NCI-H1436 (cell line): ENCODE measurements around the gene PHLDA2.

ENCODE experiments used
- DNase-seq: peaks from one replicate; lab custom pipeline; 2025; lab: John Stamatoyannopoulos, UW

Gene PHLDA2

DNA sequence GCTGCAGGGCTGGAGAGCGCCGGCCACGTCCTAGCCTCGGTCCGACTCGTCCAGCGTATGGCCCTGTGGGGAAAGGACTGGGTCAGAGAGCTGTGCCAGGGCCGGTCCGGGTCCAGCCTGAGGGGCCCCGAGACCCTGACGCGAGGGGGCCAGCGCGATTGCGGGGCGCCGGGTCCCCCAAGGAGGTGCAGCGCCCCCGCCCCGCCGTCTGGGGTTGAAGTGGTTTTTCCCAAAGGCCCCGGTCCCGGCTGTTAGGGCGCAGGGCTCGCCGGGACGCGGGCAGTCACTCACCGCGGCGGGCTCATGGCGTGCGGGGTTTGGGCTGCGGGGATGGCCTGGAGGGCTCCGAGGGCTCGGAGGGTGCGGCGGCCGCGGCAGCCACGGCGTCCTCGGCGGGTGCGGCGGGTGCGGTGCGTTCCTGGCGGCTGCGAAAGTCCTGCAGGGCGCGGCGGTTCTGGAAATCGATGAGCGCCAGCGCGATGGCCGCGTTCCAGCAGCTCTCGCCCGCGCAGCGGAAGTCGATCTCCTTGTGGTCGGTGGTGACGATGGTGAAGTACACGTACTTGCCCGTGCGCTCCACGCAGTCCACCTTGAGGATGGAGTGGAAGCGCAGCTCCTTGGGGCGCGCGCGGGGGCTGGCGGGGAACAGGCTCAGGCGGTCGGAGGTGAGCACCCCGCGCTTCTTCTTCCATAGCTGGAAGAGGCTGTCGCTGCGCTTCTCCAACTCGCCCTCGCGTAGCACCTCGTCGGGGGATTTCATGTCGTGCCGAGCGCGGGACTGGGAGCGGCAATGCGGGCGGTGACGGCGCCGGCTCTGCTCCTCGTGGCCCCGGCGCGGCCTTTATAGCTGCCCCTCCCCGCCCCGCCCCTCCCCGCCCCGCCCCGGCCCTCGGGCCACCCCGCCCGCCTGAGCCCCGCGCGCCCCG is at the start of gene PHLDA2:
Gene PHLDA2 (minus strand): TSS at position 816 of the 926 bp plus-strand sequence. CDS start 56 bp downstream, at position 760.
- DNase-seq, result no peak

- no peak for DNase-seq
Measured at GRCh38 chr11:2977113-2977512, 47.9 kb upstream of the PHLDA2 start.

DNA sequence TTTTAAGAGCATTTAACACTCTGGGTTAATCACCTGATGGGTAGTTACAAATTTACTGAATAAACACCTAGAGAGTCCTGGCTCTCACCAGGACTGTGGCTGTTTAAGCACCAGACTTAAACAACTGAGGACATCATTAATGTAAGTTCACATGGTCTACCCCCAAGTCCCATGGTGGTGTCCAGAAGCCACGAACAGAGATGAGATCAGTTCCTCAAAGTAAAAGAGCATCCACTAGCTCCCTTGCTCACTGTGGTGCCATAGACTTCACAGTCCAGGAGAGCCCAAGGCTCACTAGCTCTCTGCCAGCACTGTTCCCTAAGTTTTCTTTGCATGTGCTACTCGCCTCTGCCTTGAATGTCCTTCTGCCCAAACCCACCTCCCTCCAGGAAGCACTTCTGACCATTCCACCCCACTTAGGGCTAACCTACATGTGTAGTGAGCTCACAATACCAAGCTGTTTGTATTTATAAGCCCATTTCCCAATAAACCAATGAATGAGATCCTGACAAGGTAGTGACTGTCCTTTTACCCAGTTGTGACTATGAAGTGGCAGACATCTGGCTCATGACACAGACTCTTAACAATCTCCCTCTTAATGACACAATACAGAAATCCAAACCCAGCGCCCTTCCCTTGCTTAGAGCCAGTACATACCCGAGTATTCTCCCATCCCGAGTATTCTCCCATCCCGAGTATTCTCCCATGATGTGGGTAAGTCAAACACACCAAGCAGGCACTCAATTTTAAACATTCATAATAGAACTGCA is 47.3 kb upstream of the PHLDA2 start:
- no peak for DNase-seq

GRCh38 chr11:2975594-2975993 is 46.4 kb upstream of the PHLDA2 start:
- DNase-seq, result no peak

- DNase-seq, result no peak
Measured at GRCh38 chr11:2974272-2974671, 45.1 kb upstream of the PHLDA2 start.

DNA sequence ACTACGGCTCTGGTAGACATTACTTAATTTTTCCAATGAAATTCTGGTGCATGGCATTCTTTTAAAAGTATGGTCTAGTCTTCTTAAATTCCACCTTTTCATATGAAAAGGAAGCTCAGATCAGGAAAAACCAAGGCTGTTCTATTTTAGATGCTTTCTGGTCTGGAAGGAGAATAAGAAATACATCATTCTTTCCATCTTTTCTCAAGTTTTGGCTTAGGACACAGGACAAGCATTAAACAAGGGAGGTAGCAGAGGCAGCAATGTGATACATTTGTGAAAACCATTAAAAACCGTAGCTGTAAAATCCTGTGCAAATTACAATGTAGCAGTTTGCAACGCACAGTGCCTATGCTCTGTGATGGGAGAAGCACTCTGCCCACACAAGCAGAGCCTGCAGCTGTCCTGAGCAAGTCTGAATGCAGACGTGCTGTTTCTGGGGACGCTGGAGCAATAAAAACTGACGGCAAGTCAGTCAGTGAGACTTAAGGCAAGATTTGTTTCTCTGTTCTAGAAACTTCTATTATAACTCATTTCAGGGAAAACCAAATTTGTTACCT is 39.2 kb upstream of the PHLDA2 start:
- no peak for DNase-seq

GRCh38 chr11:2964782-2965181 is 35.6 kb upstream of the PHLDA2 start:
- no peak for DNase-seq

DNA sequence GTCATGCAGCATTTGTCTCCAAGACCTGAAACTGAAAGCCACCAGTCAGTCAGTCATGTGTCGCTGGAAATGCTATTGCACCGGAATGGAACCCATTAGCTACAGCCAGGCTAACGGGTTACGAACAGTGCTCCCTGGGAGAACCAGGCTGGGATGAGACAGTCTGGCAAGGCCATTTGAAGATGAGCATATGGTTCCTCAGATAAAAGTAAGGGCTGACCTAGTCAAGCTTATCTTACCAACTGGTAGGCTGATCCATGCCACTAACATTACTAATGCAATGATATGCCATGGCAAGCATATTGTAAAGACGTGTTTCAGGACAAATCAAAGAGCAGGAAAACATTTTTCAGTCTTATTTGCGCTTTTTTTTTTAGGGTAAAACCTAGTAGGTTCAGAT is 34.5 kb upstream of the PHLDA2 start:
- no peak for DNase-seq

DNA sequence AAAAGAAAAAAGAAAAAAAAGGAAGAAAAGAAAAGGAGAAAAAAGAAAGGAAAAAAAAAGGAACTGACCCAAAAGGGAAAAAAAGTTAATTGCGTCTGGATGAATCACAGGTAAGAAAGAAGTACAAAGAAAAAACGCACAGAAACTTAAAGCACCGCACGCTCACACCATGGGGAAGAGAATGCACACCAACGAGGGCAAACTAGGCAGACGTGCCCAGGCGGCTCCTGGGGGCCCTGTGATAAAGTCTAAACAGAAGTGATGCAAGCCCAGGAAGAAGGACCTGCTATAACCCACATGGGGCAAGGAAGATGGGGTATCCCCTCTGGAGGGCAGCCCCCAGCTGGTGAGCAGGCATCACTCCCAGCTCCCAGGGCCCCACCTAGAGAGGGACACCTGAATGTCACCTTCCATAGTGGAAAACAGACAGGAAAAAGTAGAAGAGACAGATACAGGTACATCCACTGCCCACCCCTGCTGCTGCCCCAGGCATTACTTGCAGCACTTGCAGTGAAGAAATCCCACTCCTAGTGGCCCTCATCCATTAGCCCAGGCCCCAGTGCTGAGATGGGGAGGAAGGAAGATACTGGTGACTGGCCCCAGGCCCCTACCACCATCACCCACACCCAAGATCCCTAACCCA is 34.0 kb upstream of the PHLDA2 start:
- no peak for DNase-seq

- DNase-seq, result no peak
Measured at GRCh38 chr11:2961080-2961479, 31.9 kb upstream of the PHLDA2 start.

DNA sequence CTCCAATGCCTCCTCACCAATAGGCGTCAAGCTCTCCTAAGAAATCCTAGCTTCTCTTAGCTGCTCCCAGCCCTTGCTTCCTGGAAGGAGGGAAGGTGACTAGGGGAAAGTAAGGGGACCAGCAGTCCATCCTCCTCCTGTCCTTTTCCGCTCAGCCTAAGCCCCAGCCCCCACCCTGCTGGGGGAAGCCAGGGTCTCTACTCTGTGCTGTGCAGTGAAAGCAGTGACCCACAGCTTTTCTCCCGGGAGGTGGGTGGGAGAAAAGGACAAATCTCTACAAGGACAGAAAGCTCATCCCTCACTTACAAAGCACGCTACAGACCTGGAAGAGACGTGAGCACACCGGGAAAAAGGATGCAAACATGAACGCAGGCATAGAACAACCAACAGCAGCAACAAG is 30.9 kb upstream of the PHLDA2 start:
- no peak for DNase-seq

GRCh38 chr11:2958251-2958650 is 29.0 kb upstream of the PHLDA2 start:
- no peak for DNase-seq

DNA sequence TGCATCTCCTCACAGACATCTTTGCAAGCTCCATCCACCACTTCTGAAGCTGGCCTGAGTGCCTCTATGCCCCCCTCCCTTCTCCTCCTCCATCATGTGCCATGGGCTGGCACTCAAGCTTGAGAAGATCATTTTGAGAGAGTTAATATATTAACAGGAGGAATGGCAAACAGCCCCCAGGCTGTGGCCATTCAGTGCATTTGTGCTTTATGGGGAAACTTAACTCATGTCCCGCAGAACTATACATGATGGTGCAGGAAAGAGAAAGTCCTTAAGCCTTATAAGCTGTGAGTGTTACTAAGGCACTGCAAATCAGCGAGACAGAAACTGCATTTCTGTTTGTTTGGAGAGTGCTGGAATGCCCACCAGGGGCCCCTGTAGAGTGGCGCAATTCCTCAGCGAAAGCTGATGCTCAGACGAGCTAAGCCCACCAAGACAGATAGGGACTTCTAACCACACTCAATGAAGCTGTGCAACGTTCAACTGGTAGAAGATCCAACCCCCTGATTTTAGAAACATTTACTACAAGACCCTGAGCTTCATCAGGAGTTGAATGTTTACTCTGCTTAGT is 26.8 kb upstream of the PHLDA2 start:
- no peak for DNase-seq

- no peak for DNase-seq
Measured at GRCh38 chr11:2954263-2954662, 25.0 kb upstream of the PHLDA2 start.

- DNase-seq, result no peak
Measured at GRCh38 chr11:2952290-2952689, 23.1 kb upstream of the PHLDA2 start.

- DNase-seq, result no peak
Measured at GRCh38 chr11:2951231-2952110, 22.3 kb upstream of the PHLDA2 start.

- no peak for DNase-seq
Measured at GRCh38 chr11:2950825-2951224, 21.6 kb upstream of the PHLDA2 start.

DNA sequence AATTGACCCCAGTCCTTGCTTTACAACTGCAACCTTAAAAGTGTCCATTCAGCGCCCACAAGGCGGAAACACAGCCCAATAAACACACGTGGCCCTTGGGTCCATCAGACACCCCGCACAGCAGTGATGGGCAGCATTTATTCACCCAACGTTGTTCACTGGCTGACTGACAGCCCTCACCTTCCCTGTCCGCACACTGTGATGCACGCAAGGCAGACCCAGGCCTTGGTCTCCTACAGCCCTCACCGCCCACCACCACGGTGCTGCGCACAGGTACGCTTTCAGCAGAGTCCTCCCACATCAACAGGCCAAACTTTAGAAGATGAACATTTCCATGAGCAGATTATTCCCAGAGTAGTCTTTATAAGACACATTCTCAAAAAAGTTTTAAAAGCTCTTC is 20.7 kb upstream of the PHLDA2 start:
- DNase-seq, result no peak

GRCh38 chr11:2947744-2948143 is 18.5 kb upstream of the PHLDA2 start:
- DNase-seq, result no peak

DNA sequence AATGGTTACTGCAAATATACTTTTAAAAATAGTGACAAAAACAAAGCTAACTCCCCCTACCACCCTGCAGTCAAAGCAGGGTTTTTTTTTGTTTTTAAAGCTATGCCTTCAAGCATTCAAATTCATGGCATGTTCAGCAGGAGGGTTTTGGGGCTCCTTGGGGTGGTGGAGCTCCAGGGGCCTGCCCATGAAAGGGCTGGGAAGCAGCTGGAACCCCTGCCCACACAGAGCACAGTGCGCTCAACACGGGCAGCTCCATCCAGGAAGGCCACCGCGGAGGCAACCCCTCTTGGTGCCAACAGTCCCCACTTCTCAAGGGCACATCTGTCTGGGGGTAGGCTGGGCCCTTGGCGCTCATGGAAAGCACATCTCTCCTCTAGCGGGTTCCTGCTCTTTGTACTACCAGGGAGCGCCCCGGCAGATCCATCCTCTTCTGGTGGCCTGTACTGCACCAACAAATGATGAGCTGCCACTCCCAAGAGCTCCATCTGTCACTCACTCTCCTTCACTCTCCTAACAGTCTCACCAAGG is 16.6 kb upstream of the PHLDA2 start:
- DNase-seq, result no peak
